GM21367 (cell line): Measurements from ENCODE around the gene RAVER2.

ENCODE experiments used
- ATAC-seq: cut with Tn5 transposase; IDR thresholded peaks from one replicate; pipeline ENCODE4 v1.9.1; 2021; ENCODE audit not compliant: unreplicated experiment

Gene RAVER2

DNA sequence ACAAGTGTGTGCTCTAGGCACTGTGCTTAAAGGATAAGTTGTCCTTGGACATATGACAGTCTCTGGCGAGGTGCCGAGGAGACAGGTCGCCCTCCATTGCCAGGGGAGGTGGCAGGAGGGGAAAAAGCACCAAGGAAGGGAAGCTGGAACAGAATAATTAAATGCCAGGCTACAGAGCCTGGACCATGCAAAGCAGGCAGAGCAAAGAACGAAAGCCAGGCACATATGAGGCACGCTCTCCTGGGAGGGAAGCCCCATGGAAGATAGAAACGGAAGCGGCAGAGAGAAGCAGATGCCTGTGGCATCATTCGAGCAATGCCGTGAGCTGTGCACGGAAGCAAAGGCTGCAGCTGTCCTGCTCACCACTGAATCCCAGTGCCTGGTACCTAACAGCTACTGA is 130.2 kb downstream of the RAVER2 start:
- ATAC-seq, result no peak

- no peak for ATAC-seq
Observed at GRCh38 chr1:64875606-64876005, 130.7 kb downstream of the RAVER2 start.

GRCh38 chr1:64877151-64877550 is 132.3 kb downstream of the RAVER2 start:
- no peak for ATAC-seq

DNA sequence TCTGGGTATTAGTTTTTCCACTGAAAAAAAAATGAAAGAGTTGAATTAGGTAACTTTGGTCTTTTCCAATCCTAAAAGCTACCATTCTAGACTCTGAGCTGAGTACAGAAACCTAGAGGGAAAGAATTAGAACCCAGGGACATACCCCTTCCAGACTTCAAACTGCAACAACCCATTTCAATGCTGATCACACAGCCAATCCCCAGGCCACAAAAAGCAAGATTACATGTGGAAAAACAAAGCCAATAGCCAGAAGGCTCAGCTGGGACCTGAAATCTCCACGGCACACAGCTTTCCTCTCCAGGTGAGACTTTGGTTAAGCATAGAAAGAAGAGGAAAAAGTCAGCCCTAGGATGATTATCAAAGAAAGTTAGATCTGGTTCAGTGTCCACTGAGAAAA is 132.7 kb downstream of the RAVER2 start:
- ATAC-seq, result no peak

- no peak for ATAC-seq
Observed at GRCh38 chr1:64878090-64878489, 133.2 kb downstream of the RAVER2 start.

- ATAC-seq, result no peak
Observed at GRCh38 chr1:64878931-64879611, 134.2 kb downstream of the RAVER2 start.

GRCh38 chr1:64880449-64880848 is 135.6 kb downstream of the RAVER2 start:
- ATAC-seq, result no peak

- no peak for ATAC-seq
Observed at GRCh38 chr1:64881281-64881680, 136.4 kb downstream of the RAVER2 start.
